Astrocyte of the spinal cord (primary cell): ENCODE data around the gene CRYBB2.

Experiments
- DNase-seq: peaks from one replicate; pipeline ENCODE4 v3.0.0; 2011; ENCODE audit warnings: low read depth, low spot score
- H3K4me3 ChIP-seq: 2 replicates; pipeline ENCODE4 v1.5.1; 2011; ENCODE audit warnings: low read depth, mild to moderate bottlenecking, low read length, moderate library complexity
- in situ Hi-C: cut with HindIII; loops from 2 replicates; pipeline ENCODE4 v1.10.0; 2017; ENCODE audit warnings: low sequenced_read_pairs
- TF ChIP-seq, protein P1 (sequence below): IDR thresholded peaks from 2 replicates; pipeline ENCODE4 v1.5.1; 2012; ENCODE audit warnings: low read depth, mild to moderate bottlenecking, low read length, inconsistent platforms

CRYBB2 gene

DNA sequence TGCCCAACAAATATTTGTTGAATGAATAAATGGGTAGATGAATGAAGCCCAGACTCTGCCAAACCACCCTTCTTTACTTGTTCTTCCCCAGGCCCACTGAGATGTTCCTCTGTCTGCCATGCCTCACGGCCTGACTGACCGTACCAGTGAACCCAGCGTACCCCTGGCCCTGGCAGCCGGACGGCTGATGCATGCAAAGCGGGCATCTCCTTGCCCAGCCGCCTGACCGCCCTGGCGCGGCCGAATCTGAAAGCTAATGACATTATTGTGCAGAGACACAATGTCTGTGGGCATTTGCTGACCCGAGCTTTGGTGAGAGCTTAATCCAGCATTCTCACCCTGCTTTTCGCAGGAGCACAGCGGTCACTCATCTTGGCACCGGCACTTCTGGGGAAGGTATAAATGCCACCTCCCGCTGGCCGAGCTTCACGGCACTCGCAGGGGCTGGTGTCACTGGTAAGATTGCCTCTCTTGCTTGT, at the start of gene CRYBB2:
Gene CRYBB2, plus strand, starts transcription at position 429 of the 479 bp plus-strand sequence. CDS start 1,791 bp downstream, outside the sequence.
- DNase-seq, result no peak
- H3K4me3 ChIP-seq, result no peak within 1 kb of the TSS
- TF ChIP-seq, protein P1, sequence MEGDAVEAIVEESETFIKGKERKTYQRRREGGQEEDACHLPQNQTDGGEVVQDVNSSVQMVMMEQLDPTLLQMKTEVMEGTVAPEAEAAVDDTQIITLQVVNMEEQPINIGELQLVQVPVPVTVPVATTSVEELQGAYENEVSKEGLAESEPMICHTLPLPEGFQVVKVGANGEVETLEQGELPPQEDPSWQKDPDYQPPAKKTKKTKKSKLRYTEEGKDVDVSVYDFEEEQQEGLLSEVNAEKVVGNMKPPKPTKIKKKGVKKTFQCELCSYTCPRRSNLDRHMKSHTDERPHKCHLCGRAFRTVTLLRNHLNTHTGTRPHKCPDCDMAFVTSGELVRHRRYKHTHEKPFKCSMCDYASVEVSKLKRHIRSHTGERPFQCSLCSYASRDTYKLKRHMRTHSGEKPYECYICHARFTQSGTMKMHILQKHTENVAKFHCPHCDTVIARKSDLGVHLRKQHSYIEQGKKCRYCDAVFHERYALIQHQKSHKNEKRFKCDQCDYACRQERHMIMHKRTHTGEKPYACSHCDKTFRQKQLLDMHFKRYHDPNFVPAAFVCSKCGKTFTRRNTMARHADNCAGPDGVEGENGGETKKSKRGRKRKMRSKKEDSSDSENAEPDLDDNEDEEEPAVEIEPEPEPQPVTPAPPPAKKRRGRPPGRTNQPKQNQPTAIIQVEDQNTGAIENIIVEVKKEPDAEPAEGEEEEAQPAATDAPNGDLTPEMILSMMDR, result no peak
- in situ Hi-C loops, result no loop called here

DNA sequence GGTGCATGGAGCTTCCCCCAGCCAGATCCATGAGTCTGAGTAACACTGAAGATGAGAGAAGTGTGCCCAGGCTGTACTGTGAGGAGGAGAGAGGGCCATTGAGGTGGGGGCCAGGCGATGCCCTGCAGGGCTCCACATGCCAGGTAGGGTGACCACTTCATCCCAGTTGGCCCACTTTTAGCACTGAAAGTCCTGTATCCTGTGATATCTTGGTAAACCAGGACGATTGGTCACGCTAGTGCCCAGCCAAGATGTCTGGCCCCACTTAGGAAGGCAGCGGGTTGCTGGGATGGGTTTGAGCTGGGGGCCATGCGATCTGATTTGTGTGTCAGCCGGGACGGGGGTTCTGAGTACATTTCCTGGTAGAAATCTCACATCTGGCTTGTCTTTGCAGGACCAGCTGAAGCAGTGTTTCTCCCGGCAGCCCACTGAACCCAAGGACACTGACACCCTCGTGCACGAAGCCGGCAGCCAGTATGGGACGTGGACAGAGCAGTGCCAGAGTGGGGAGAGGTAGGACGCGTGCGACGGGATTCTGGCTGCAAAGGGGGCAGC, 48.9 kb upstream of the CRYBB2 start:
- TF ChIP-seq, protein P1, result no peak
- in situ Hi-C loops, result no loop called here
- no peak overlapping the region for H3K4me3 ChIP-seq
- DNase-seq, result no peak

DNA sequence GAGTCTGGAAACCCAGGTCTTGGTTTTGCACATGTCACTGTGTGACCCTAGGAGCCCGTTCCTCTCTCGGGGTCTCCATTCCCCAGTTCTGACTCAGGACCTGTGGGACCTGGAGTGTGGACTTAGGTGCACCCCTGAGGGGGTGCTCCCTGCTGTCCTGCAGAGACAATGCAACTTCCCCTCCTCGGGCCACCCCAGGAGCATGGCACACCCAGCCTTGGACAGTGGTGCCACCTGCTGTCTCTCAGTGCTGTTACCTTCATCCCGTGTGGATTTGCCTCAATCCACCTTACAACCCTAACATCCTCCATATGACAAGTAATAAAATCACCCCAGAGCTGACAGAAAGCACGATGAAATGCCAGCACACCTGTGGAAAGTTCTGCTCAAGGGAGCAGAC, 47.3 kb upstream of the CRYBB2 start:
- in situ Hi-C loops, result no loop called here
- TF ChIP-seq, protein P1, result no peak
- H3K4me3 ChIP-seq, result no peak overlapping the region
- no peak for DNase-seq

DNA sequence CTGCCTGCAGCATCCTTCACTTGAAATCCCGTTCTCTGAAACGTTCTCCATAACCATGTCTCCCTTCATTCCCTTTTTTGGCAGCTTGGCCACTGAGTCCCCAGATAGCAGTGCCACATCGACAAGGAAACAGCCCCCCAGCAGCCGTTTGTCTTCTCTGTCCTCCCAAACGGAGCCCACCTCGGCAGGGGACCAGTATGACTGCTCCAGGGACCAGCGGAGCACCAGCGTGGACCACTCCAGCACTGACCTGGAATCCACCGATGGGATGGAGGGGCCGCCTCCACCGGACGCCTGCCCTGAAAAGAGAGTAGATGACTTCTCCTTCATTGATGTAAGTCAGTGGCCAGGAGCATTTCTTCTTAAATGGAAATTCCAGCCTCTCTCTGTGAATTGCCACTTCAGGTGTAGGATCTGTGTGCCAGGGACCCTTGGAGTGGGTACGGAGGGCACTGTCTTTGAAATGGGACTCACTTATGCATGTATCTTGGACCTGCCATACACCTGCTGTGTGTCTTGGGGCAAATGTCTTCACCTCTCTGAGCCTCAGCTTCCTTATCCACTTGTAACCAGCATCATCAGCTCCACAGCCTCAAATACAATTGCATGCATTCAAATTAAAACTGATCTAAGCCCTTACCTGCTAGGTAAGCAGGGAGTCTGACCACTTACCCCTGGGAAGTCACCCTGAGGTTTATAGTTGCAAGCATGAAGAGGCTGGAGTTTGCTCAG, 45.1 kb upstream of the CRYBB2 start:
- DNase-seq, result no peak
- TF ChIP-seq, protein P1, result no peak
- in situ Hi-C loops, result no loop called here
- H3K4me3 ChIP-seq, result no peak overlapping the region

DNA sequence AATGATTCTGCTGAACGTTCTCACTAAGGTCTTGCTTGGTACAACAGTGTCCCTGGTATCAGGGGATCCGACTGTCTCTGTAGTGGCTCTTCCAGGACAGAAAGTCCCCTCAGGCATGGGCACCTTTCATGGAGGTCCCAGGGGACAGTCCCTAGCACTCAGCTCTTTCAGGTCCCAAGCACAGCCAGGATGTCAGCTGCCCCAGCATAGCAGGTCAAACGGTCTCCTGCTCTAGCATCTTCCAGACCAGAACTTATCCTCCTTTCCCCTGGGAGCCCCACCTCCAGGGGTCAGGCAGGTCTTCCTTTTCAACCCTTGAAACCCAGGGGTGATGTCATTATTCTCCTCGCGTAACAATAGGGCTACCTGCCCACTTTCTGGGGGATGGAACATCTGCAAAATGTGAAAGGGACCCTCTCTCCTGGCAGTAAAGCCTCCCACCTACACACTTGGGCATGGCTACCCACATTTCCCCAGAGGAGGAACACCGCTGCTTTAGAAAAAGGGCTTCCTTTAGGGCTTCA, 44.5 kb upstream of the CRYBB2 start:
- in situ Hi-C loops, result no loop called here

GRCh38 chr22:25176175-25176574, 43.3 kb upstream of the CRYBB2 start:
- in situ Hi-C loops, result no loop called here
- TF ChIP-seq, protein P1, result no peak
- H3K4me3 ChIP-seq, result no peak overlapping the region
- no peak for DNase-seq

More for the DNA sequence above, 44.5 kb upstream of the CRYBB2 start:
- DNase-seq, result no peak
- TF ChIP-seq, protein P1, result no peak
- no peak overlapping the region for H3K4me3 ChIP-seq
